ENCODE measurements around the gene FAM50A. TPM values are rescaled to one million over a fixed set of nuclear protein-coding genes. Genes with fewer than 3 reads are reported as not detected.

Gene FAM50A
- total RNA-seq, 1 experiment from 2014 or later: 57.4 TPM

- Histone ChIP-seq H3K4ac (ENCODE audit: low read depth, low read length) (no peak overlapping the region), H3T11ph (ENCODE audit: low read length) (no peak overlapping the region), H3K9ac (ENCODE audit: extremely low read depth, insufficient read length, low read length) (no peak overlapping the region), H3K4me2 (ENCODE audit: insufficient read depth, insufficient read length, low read length) (peak overlapping the region; percentile 52), H3K23me2 (ENCODE audit: insufficient read length, low read depth, low read length, poor library complexity, severe bottlenecking) (peaks cover 4% of the 10 kb centered on the region), H3K79me2 (ENCODE audit: insufficient read depth, low read length) (no peaks in the 10 kb centered on the region), H4K91ac (ENCODE audit: insufficient read length, low read depth, low read length) (no peak overlapping the region), H4K5ac (ENCODE audit: insufficient read length, low read depth, low read length) (no peak overlapping the region), H3K27me3 (ENCODE audit: insufficient read depth, low read length) (no peaks in the 10 kb centered on the region), H3K79me1 (ENCODE audit: insufficient read depth, low read depth, low read length, poor library complexity, severe bottlenecking) (no peaks in the 10 kb centered on the region), H3K27ac (ENCODE audit: insufficient read length, low read depth, low read length) (no peak overlapping the region), H2BK15ac (ENCODE audit: low read depth, low read length) (no peak overlapping the region), H2BK20ac (ENCODE audit: low read depth, low read length, poor library complexity, severe bottlenecking) (no peak overlapping the region), H2AFZ (ENCODE audit: low read length) (no peak overlapping the region), H3K18ac (ENCODE audit: insufficient read length, low read depth, low read length) (no peak overlapping the region), H2BK12ac (ENCODE audit: insufficient read length, low read depth, low read length) (no peak overlapping the region), H2BK120ac (ENCODE audit: low read depth, low read length, poor library complexity, severe bottlenecking) (no peak overlapping the region), H3K56ac (ENCODE audit: insufficient read length, low read depth, low read length) (no peak overlapping the region), H3K4me1 (ENCODE audit: insufficient read depth, low read length) (no peaks in the 10 kb centered on the region), H4K20me1 (ENCODE audit: control insufficient read depth, insufficient read depth, insufficient read length) (no peaks in the 10 kb centered on the region), H4K8ac (replicated peaks; ENCODE audit: insufficient read length, low read depth, low read length) (no peak overlapping the region), H3K14ac (ENCODE audit: insufficient read depth, low read length) (no peak overlapping the region), H3K23ac (ENCODE audit: insufficient read length, low read depth, low read length) (no peak overlapping the region), H2BK5ac (ENCODE audit: insufficient read length, low read length) (no peak overlapping the region), H3K9me3 (ENCODE audit: control insufficient read depth, low read depth, low read length) (peaks cover 26% of the 10 kb centered on the region), H2AK5ac (ENCODE audit: insufficient read length, low read length) (no peak overlapping the region)
- no CpG with 5 or more reads among the region's 24 CpGs for WGBS (ENCODE audit: extremely low coverage, insufficient read length, low lambda C conversion rate)
- no peak for TF ChIP-seq CTCF (conservative IDR thresholded peaks at IDR 0.05)
- H3K27ac Mint-ChIP-seq: no peak overlapping the region
- H3K36me3 Mint-ChIP-seq (ENCODE audit: insufficient read depth in 1 of 3, low read depth in 3 of 3): peaks cover 15 to 31% (median 29%) of the 10 kb centered on the region in 3 experiments
- H3K9me3 Mint-ChIP-seq: peaks cover 68 to 90% of the 10 kb centered on the region in 2 experiments
- H3K27me3 Mint-ChIP-seq (ENCODE audit: low read depth): peaks cover 15% of the 10 kb centered on the region
- H3K4me3 Mint-ChIP-seq: peak overlapping the region; percentile 74 to 86
- peaks cover 6 to 13% of the 10 kb centered on the region in 2 experiments for H3K4me1 Mint-ChIP-seq
- DNase-seq: peak; percentile 24
These were observed 34.0 kb downstream of the FAM50A start for GRCh38 chrX:154477891-154478477.
